Measurements from ENCODE around the gene MTUS2.

DNA sequence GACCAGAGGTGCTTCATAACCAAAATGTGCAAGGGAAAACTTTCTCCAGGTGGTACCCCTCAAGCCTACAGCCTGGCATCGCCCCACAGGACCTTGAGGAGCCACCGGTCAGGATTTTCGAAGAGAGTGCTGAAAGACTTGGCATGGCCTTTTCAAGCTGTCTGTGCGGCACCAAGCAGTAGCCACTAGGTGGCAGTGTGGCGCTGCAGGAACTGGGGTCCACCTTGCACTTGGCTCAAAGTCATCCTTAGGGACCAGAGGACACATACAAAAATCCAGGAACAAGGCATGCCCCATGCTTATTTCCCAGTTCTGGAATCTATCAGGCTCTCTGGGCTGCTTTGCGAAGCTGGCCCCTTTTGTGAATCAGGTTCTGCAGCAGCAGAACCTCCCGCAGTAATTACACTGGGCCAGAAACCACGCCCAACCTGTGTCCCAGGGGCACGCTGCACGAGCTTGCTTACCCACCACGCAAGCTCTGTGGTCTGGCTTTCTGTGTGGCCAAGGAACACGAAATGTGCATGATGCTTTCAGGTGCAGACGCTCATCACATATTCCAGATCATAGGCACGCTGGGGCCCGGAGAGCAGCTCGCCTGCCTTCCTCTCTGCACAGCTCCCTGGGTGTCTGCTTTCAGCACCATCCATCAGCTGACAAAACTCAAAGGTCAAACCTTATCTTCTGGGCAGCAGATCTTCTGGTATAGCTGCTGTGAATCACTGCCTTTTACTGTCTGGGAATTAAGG, 688.2 kb downstream of the MTUS2 start:
- TF ChIP-seq BHLHE40 (IDR thresholded peaks at IDR 0.05; ENCODE audit: borderline replicate concordance) (no peak), NFRKB (IDR thresholded peaks at IDR 0.05) (no peak), ZNF384 (IDR thresholded peaks at IDR 0.05) (no peak), FOXK2 (IDR thresholded peaks at IDR 0.05) (no peak), TARDBP (IDR thresholded peaks at IDR 0.05) (no peak), LEF1 (IDR thresholded peaks at IDR 0.05; ENCODE audit: borderline replicate concordance) (no peak), FOXM1 (IDR thresholded peaks at IDR 0.05; ENCODE audit: borderline replicate concordance) (no peak), FOXA1 (IDR thresholded peaks at IDR 0.05) (no peak), SP1 (IDR thresholded peaks at IDR 0.05) (no peak), SUZ12 (IDR thresholded peaks at IDR 0.05) (no peak), L3MBTL2 (conservative IDR thresholded peaks at IDR 0.05) (no peak)

Measured in HEK293T (cell line).